Endothelial cell of umbilical vein (primary cell): ENCODE data around the gene PI4KB.

Experiments used
- POLR2AphosphoS5 ChIP-seq: IDR thresholded peaks from 2 replicates; pipeline ENCODE4 v1.6.1; 2012; ENCODE audit warnings: low read depth, mild to moderate bottlenecking, control low read depth, low read length, moderate library complexity; ENCODE audit not compliant: insufficient read depth
- TF ChIP-seq, protein P1 (sequence below), 2 donors: IDR thresholded peaks; 1 replicate in 1 of 2; 2 replicates in 1 of 2; pipeline ENCODE4 v1.5.1; 2011; ENCODE audit warnings: low read length in 2 of 2, mild to moderate bottlenecking in 2 of 2, moderate library complexity in 2 of 2, control low read depth in 1 of 2, inconsistent platforms in 1 of 2, low read depth in 1 of 2; ENCODE audit not compliant: insufficient read depth in 1 of 2; ENCODE audit errors: extremely low read depth in 1 of 2

DNA sequence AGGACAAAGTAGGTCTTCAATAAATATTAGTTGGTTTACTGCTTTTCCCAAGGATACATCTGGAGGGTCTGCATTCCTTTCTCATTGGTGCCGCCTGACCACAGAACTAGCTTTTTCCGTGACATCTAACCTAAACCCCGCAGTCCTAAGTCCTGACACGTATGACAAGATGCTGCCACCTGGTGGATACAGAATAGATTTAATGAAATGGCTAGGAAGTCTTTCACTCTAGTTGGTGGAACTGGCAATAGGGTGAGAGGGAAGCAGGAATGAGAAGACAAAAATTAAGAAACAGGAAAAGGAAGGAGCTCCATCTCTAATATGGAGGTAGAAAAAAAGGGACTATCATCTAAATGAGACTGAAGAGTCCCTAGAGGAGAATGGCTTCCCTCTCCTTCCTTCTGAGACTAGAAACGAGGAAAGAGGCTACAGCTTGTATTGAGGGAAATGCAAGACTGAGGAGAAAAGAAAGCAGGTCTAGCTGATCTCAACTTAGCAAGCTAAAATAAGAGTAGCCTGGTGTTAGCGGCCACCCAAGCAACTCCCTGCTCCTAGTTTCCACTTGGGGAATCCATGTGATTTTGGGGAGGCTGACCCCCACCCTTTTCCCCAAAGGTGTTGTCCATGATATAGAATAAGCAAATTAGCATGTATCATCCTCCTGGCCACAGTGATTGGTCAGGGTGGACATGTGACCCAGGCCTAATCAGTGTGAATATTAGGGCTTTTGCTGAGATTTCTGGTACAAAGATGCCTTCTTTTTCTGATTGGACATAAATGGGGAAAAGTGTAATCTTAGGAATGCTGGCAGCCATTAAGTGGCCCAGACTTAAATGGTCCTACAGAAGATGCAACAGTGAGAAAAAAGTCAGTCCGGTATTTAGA is 13.9 kb upstream of the PI4KB start:
- TF ChIP-seq POLR2AphosphoS5: no peak
- TF ChIP-seq, protein P1, sequence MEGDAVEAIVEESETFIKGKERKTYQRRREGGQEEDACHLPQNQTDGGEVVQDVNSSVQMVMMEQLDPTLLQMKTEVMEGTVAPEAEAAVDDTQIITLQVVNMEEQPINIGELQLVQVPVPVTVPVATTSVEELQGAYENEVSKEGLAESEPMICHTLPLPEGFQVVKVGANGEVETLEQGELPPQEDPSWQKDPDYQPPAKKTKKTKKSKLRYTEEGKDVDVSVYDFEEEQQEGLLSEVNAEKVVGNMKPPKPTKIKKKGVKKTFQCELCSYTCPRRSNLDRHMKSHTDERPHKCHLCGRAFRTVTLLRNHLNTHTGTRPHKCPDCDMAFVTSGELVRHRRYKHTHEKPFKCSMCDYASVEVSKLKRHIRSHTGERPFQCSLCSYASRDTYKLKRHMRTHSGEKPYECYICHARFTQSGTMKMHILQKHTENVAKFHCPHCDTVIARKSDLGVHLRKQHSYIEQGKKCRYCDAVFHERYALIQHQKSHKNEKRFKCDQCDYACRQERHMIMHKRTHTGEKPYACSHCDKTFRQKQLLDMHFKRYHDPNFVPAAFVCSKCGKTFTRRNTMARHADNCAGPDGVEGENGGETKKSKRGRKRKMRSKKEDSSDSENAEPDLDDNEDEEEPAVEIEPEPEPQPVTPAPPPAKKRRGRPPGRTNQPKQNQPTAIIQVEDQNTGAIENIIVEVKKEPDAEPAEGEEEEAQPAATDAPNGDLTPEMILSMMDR (IDR thresholded peaks at IDR 0.05; ENCODE audit: extremely low read depth in 1 of 2, insufficient read depth in 1 of 2, low read depth in 1 of 2, low read length in 2 of 2): peak; percentile 51 to 74
